ENCODE data around the gene NFE2L1.

Gene NFE2L1

GRCh38 chr17:48047113-48047740, 932 bp upstream of the NFE2L1 start:
- DNase-seq (ENCODE audit: low read depth): no peak

GRCh38 chr17:48048384-48049126, 396 bp downstream of the NFE2L1 start:
- DNase-seq (ENCODE audit: low read depth): no peak

GRCh38 chr17:48051283-48051682, 3.1 kb downstream of the NFE2L1 start:
- DNase-seq (ENCODE audit: low read depth): no peak

GRCh38 chr17:48051706-48052486, 3.7 kb downstream of the NFE2L1 start:
- DNase-seq (ENCODE audit: low read depth): no peak

GRCh38 chr17:48052956-48053757, 5.0 kb downstream of the NFE2L1 start:
- no peak for DNase-seq (ENCODE audit: low read depth)

- DNase-seq (ENCODE audit: low read depth): no peak
Observed at GRCh38 chr17:48053758-48054237, 5.6 kb downstream of the NFE2L1 start.

GRCh38 chr17:48054238-48055185, 6.4 kb downstream of the NFE2L1 start:
- no peak for DNase-seq (ENCODE audit: low read depth)

- no peak for DNase-seq (ENCODE audit: low read depth)
Observed at GRCh38 chr17:48055531-48056245, 7.5 kb downstream of the NFE2L1 start.

GRCh38 chr17:48056246-48056745, 8.1 kb downstream of the NFE2L1 start:
- DNase-seq (ENCODE audit: low read depth): no peak

- no peak for DNase-seq (ENCODE audit: low read depth)
Observed at GRCh38 chr17:48056879-48057278, 8.7 kb downstream of the NFE2L1 start.

- DNase-seq (ENCODE audit: low read depth): no peak
Observed at GRCh38 chr17:48057626-48058025, 9.5 kb downstream of the NFE2L1 start.

GRCh38 chr17:48058393-48059124, 10.4 kb downstream of the NFE2L1 start:
- DNase-seq (ENCODE audit: low read depth): no peak

GRCh38 chr17:48059125-48059668, 11.0 kb downstream of the NFE2L1 start:
- DNase-seq (ENCODE audit: low read depth): no peak

GRCh38 chr17:48060249-48060648, 12.1 kb downstream of the NFE2L1 start:
- DNase-seq (ENCODE audit: low read depth): no peak

- no peak for DNase-seq (ENCODE audit: low read depth)
Observed at GRCh38 chr17:48062273-48062672, 14.1 kb downstream of the NFE2L1 start.

GRCh38 chr17:48064638-48065037, 16.5 kb downstream of the NFE2L1 start:
- no peak for DNase-seq (ENCODE audit: low read depth)

- DNase-seq (ENCODE audit: low read depth): no peak
Observed at GRCh38 chr17:48066192-48066591, 18.0 kb downstream of the NFE2L1 start.

- no peak for DNase-seq (ENCODE audit: low read depth)
Observed at GRCh38 chr17:48066656-48067055, 18.5 kb downstream of the NFE2L1 start.

- no peak for DNase-seq (ENCODE audit: low read depth)
Observed at GRCh38 chr17:48067245-48067644, 19.1 kb downstream of the NFE2L1 start.

All from activated T-cell treated with anti-CD3 and anti-CD28 coated beads for 24 hours (primary cell).